Osteocyte (in vitro differentiated cells): ENCODE data around the gene MYF6. TPM values are rescaled to one million over a fixed set of nuclear protein-coding genes. Genes with fewer than 3 reads are reported as not detected.

Experiments used
- DNase-seq: peaks from one replicate; pipeline ENCODE4 v3.0.0; 2021; ENCODE audit warnings: mixed read lengths; ENCODE audit not compliant: unreplicated experiment; ENCODE audit errors: extremely low spot score
- H3K27ac Mint-ChIP-seq: one replicate; pipeline ENCODE4 v1.8.0; 2021; ENCODE audit warnings: mild to moderate bottlenecking, mixed read lengths; ENCODE audit not compliant: unreplicated experiment
- H3K27me3 Mint-ChIP-seq: one replicate; pipeline ENCODE4 v1.8.0; 2021; ENCODE audit warnings: mixed read lengths; ENCODE audit not compliant: unreplicated experiment
- H3K36me3 Mint-ChIP-seq: one replicate; pipeline ENCODE4 v1.8.0; 2021; ENCODE audit warnings: mixed read lengths; ENCODE audit not compliant: unreplicated experiment
- H3K4me1 Mint-ChIP-seq: one replicate; pipeline ENCODE4 v1.8.0; 2021; ENCODE audit warnings: mixed read lengths; ENCODE audit not compliant: unreplicated experiment
- H3K4me3 Mint-ChIP-seq: one replicate; pipeline ENCODE4 v1.8.0; 2021; ENCODE audit warnings: mild to moderate bottlenecking, moderate library complexity, mixed read lengths; ENCODE audit not compliant: unreplicated experiment
- H3K9me3 Mint-ChIP-seq: one replicate; pipeline ENCODE4 v1.8.0; 2021; ENCODE audit warnings: mixed read lengths; ENCODE audit not compliant: unreplicated experiment
- total RNA-seq: library from RNA; stranded (reverse); gene quantifications from 2 replicates; pipeline ENCODE4 v1.2.1, GENCODE V29; 2021
- TF ChIP-seq, protein P1 (sequence below): fragments of 200-600 bp; sonication (generic); IDR thresholded peaks from 2 replicates; pipeline ENCODE4 v1.5.0; 2021; ENCODE audit warnings: antibody characterized with exemption, mild to moderate bottlenecking, moderate library complexity

MYF6 gene
- total RNA-seq, 1 donor from 2014 or later = not detected

DNA sequence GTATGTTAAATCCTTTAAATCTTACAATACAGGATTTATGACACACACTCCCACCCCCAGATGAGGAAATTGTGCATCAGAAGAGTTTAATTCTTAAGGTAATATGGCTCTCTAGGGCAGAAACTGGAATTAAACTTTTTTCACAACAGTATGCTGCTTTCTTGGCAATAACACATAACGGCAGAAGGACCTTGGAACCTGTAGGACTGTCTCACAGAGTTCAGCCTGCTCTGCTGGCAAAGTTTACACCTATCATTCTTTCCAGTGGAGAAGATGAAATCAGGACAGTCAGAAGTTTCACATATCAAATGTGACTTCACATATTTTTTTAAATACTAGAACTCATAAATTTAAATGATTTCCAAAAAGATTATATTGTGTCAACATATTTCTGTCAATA, 30.6 kb upstream of the MYF6 start:
- no peaks in the 10 kb centered on the region for H3K36me3 Mint-ChIP-seq

DNA sequence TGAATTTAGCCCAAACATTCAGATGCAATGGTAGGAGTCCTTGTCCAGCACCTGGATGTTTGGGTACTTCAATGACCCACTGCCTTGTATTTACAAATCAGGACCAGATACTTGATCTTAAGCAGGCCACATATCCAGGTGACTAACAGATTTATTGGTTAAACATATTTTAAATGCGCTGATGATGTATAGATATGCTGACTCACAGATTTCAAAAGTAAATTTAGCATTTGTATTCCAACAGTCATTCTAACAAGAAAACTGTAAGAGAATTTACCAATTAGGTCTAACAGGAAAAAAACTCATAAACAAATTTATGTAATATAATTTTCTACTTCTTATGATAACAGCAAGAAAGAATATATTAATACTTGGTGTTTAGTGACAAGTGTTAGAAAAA, 29.4 kb upstream of the MYF6 start:
- H3K4me1 Mint-ChIP-seq = peaks cover 4% of the 10 kb centered on the region
- TF ChIP-seq, protein P1, sequence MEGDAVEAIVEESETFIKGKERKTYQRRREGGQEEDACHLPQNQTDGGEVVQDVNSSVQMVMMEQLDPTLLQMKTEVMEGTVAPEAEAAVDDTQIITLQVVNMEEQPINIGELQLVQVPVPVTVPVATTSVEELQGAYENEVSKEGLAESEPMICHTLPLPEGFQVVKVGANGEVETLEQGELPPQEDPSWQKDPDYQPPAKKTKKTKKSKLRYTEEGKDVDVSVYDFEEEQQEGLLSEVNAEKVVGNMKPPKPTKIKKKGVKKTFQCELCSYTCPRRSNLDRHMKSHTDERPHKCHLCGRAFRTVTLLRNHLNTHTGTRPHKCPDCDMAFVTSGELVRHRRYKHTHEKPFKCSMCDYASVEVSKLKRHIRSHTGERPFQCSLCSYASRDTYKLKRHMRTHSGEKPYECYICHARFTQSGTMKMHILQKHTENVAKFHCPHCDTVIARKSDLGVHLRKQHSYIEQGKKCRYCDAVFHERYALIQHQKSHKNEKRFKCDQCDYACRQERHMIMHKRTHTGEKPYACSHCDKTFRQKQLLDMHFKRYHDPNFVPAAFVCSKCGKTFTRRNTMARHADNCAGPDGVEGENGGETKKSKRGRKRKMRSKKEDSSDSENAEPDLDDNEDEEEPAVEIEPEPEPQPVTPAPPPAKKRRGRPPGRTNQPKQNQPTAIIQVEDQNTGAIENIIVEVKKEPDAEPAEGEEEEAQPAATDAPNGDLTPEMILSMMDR = no peak
- H3K27me3 Mint-ChIP-seq = no peaks in the 10 kb centered on the region
- no peaks in the 10 kb centered on the region for H3K9me3 Mint-ChIP-seq
- no peak for DNase-seq
- no peak overlapping the region for H3K27ac Mint-ChIP-seq
- no peaks in the 10 kb centered on the region for H3K36me3 Mint-ChIP-seq
- no peak overlapping the region for H3K4me3 Mint-ChIP-seq

More for the DNA sequence above, 30.6 kb upstream of the MYF6 start:
- no peaks in the 10 kb centered on the region for H3K27me3 Mint-ChIP-seq
- H3K4me1 Mint-ChIP-seq = peaks cover 4% of the 10 kb centered on the region
- no peak overlapping the region for H3K4me3 Mint-ChIP-seq
- no peak for DNase-seq
- TF ChIP-seq, protein P1 = no peak
- H3K27ac Mint-ChIP-seq = no peak overlapping the region
- no peaks in the 10 kb centered on the region for H3K9me3 Mint-ChIP-seq

DNA sequence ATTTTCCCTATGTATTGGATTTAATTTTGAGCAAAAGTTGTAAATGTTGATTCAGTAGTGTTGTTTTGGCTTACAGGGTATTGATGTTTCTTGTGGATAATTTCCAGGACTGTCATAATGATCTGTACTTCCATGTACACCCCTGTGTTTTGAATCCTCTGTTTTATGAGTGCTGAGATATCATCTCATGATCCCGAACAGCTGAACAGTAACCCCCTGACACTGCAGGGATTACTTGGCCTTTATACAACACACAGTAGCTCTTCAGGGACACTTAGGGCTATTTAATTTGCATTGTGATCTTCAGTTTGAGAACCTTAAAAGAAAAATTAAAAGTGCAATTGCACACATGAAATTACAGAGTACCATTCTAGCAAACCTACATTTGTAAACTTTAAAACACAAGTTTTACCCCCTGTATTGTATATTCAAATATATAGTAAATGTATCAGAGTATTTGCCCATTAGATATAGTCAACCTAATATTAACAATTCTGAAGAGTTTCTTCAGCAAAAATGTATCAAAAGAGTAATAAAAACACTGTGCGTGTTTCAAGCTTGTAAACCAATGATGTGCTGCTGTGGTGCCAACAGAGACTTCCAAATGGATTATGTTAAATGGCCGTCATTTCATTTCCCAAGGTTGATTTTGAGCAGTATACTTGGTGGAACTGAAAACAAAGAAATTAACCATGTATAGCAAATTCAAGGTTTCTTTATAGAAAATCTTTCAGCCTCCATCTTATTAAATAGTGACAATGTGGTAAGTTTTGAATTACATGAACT, 27.9 kb upstream of the MYF6 start:
- Mint-ChIP-seq H3K27me3 (no peaks in the 10 kb centered on the region), H3K36me3 (no peaks in the 10 kb centered on the region), H3K27ac (no peak overlapping the region), H3K4me1 (peaks cover 4% of the 10 kb centered on the region), H3K9me3 (no peaks in the 10 kb centered on the region), H3K4me3 (no peak overlapping the region)
- DNase-seq = no peak
- TF ChIP-seq, protein P1 = no peak

DNA sequence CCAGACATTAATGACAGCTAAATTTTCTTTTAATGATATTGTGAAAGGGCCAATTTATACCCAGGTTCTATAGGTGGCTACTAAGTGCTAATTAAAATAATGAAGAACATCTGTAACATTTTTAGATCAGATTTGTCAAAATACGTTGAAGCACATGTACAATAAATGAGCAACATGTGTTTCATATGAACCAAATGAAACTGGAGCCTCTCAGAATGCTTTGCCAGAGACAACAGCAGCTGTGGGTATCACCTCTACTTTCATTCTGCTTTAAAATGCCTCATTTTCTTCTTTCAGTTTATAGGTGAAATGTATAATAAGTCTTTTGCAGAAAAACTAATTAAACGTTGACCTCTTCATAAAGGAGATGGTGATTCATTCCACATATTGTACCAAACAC, 26.1 kb upstream of the MYF6 start:
- no peak for DNase-seq
- H3K4me3 Mint-ChIP-seq = no peak overlapping the region
- H3K36me3 Mint-ChIP-seq = peaks cover 2% of the 10 kb centered on the region
- H3K4me1 Mint-ChIP-seq = no peaks in the 10 kb centered on the region
- TF ChIP-seq, protein P1 = no peak
- no peaks in the 10 kb centered on the region for H3K27me3 Mint-ChIP-seq
- no peak overlapping the region for H3K27ac Mint-ChIP-seq
- peaks cover 4% of the 10 kb centered on the region for H3K9me3 Mint-ChIP-seq

DNA sequence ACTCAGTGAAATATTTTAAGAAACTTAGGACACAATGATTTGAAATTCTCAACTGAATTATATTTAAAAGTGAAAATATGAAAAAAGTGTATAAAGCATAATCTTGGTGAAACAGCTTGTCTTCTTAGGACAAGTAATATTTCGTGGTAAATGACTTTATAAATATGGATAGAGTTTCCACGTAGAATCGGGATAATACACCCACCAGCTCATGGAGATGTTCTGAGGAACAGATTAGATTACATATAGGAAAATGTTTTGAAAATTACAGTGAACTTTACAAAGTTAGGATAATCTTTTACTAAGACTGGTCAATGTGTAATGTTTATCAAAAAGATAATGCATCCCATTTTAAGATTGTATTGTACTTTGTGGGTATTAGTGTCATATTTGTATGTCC, 25.6 kb upstream of the MYF6 start:
- TF ChIP-seq, protein P1 = no peak
- no peaks in the 10 kb centered on the region for H3K27me3 Mint-ChIP-seq
- no peak for DNase-seq
- H3K4me1 Mint-ChIP-seq = no peaks in the 10 kb centered on the region
- H3K36me3 Mint-ChIP-seq = peaks cover 2% of the 10 kb centered on the region
- H3K9me3 Mint-ChIP-seq = peaks cover 5% of the 10 kb centered on the region
- H3K27ac Mint-ChIP-seq = no peak overlapping the region
- H3K4me3 Mint-ChIP-seq = no peak overlapping the region
